K562 (cell line): ENCODE measurements around the gene MINK1. TPM values are rescaled to one million over a fixed set of nuclear protein-coding genes. Genes with fewer than 3 reads are reported as not detected.
A peak's percentile ranks its signal among the peaks of the same experiment; 100 is the strongest.

ENCODE experiments used
- ATAC-seq: fragments of 200-7000 bp; cut with Tn5 transposase; 3 replicates; pipeline ENCODE4 v1.9.1; 2020; ENCODE audit warnings: moderate library complexity
- BruUV-seq: library from RNA; stranded (reverse); fragments of 400-500 nt; replicated peaks from 2 replicates; lab custom pipeline; 2021; lab: Mats Ljungman, UMichigan
- CTCF ChIA-PET: fragments of 300-600 bp; formaldehyde crosslinking; extraction: SDS; loops from one replicate; lab custom pipeline; 2021; ENCODE audit warnings: low intra/inter-chr PET ratio; lab: Yijun Ruan, JAX
- POLR2A ChIA-PET: fragments of 300-600, 350-650 bp; sonication (Branson Sonifier 250); formaldehyde crosslinking; extraction: SDS; loops from one replicate; lab custom pipeline; 2021; ENCODE audit warnings: antibody characterized with exemption, inconsistent platforms; lab: Yijun Ruan, JAX
- DNase-seq, 4 experiments: peaks; one replicate each; pipeline versions ENCODE4 v3.0.0 to v3.0.0-alpha.2; 2011 to 2018; ENCODE audit warnings: low spot score in 3 of 4, mixed read lengths in 3 of 4; ENCODE audit errors: extremely low read depth in 1 of 4
- FAIRE-seq: peaks from 2 replicates; lab custom pipeline; 2011; peaks lifted over from hg19 to GRCh38; lab: Jason Lieb, UNC
- H2AFZ ChIP-seq: 2 replicates; pipeline ENCODE4 v1.6.0; 2011; ENCODE audit warnings: low read depth, low read length, control low read depth, inconsistent platforms
- H3K27ac ChIP-seq: fragments of 200-600 bp; 3 replicates; pipeline ENCODE4 v1.8.0; 2011; ENCODE audit warnings: low read depth, mild to moderate bottlenecking, control low read depth, inconsistent platforms, low read length, moderate library complexity, mixed read lengths; ENCODE audit errors: extremely low read depth
- H3K27me3 ChIP-seq, 2 experiments: fragments of 300-600 bp in 1 of 2; 2 replicates in 1 of 2; 3 replicates in 1 of 2; pipeline versions ENCODE4 v1.6.0 to v1.8.0; 2011; ENCODE audit warnings: inconsistent platforms in 2 of 2, low read length in 2 of 2, mild to moderate bottlenecking in 1 of 2, mixed read lengths in 1 of 2, moderate library complexity in 1 of 2; ENCODE audit not compliant: control insufficient read depth in 2 of 2, insufficient read depth in 2 of 2
- H3K36me3 ChIP-seq: fragments of 300-600 bp; 3 replicates; pipeline ENCODE4 v1.8.0; 2011; ENCODE audit warnings: mild to moderate bottlenecking, low read length, inconsistent platforms; ENCODE audit not compliant: control insufficient read depth, insufficient read depth
- H3K4me1 ChIP-seq, 2 experiments: fragments of 200-600 bp in 1 of 2; replicated peaks in 1 of 2; 2 replicates in 1 of 2; 3 replicates in 1 of 2; pipeline versions ENCODE4 v1.5.1 to v1.8.0; 2011; ENCODE audit warnings: inconsistent platforms in 2 of 2, low read length in 2 of 2, mild to moderate bottlenecking in 1 of 2, mixed read lengths in 1 of 2, moderate library complexity in 1 of 2; ENCODE audit not compliant: control insufficient read depth in 2 of 2, insufficient read depth in 2 of 2
- H3K4me2 ChIP-seq: 2 replicates; pipeline ENCODE4 v1.6.1; 2011; ENCODE audit warnings: low read length, control low read depth, inconsistent platforms, mixed read lengths; ENCODE audit not compliant: insufficient read depth
- H3K4me3 ChIP-seq: fragments of 200-600 bp; sonication (generic), shearing (Covaris generic); 2 replicates; pipeline ENCODE4 v1.5.1; 2016; ENCODE audit warnings: control low read depth, inconsistent platforms
- H3K79me2 ChIP-seq: fragments of 200-600 bp; 3 replicates; pipeline ENCODE4 v1.8.0; 2011; ENCODE audit warnings: low read length, inconsistent platforms; ENCODE audit not compliant: control insufficient read depth, insufficient read depth
- H3K9ac ChIP-seq, 2 experiments: 2 replicates each; pipeline versions ENCODE4 v1.6.0 to v1.6.1; 2011; ENCODE audit warnings: low read depth in 2 of 2, low read length in 2 of 2, control low read depth in 1 of 2, inconsistent platforms in 1 of 2, mild to moderate bottlenecking in 1 of 2, mixed read lengths in 1 of 2; ENCODE audit not compliant: insufficient read depth in 1 of 2
- H3K9me1 ChIP-seq: one replicate; pipeline ENCODE4 v1.6.0; 2011; ENCODE audit warnings: inconsistent platforms, mild to moderate bottlenecking, low read length, moderate library complexity; ENCODE audit not compliant: control insufficient read depth, insufficient read depth
- H3K9me3 ChIP-seq: replicated peaks from 2 replicates; pipeline ENCODE4 v1.5.1; 2011; ENCODE audit warnings: low read depth, low read length, inconsistent platforms; ENCODE audit not compliant: control insufficient read depth, insufficient read depth
- H4K20me1 ChIP-seq: replicated peaks from 2 replicates; pipeline ENCODE4 v1.6.1; 2011; ENCODE audit warnings: low read length, inconsistent platforms, mixed read lengths; ENCODE audit not compliant: control insufficient read depth, insufficient read depth
- GATA2 ChIP-seq: sonication (generic); formaldehyde crosslinking; IDR thresholded peaks from 2 replicates; pipeline ENCODE4 v1.4.0; 2020; ENCODE audit warnings: mild to moderate bottlenecking, missing genetic modification reagents
- GTF2E2 ChIP-seq: fragments of 200-800 bp; sonication (Bioruptor generic); IDR thresholded peaks from 2 replicates; pipeline ENCODE4 v1.6.1; 2016; ENCODE audit warnings: missing genetic modification characterization, missing compliant biosample characterization
- GTF2F1 ChIP-seq: IDR thresholded peaks from 2 replicates; pipeline ENCODE4 v1.6.1; 2011; ENCODE audit warnings: low read depth, low read length, improper control_type of control experiment
- HMG20B ChIP-seq: fragments of 250-450 bp; sonication (Bioruptor Pico); IDR thresholded peaks from 2 replicates; pipeline ENCODE4 v1.5.0; 2021; ENCODE audit warnings: mild to moderate bottlenecking
- HOXB6 ChIP-seq: fragments of 250-450 bp; sonication (Bioruptor Pico); IDR thresholded peaks from 2 replicates; pipeline ENCODE4 v1.5.1; 2022; ENCODE audit warnings: mild to moderate bottlenecking, borderline replicate concordance
- MCM3 ChIP-seq: fragments of 450-650 bp; IDR thresholded peaks from 2 replicates; pipeline ENCODE4 v1.6.1; 2016
- PRPF4 ChIP-seq: fragments of 200-400 bp; formaldehyde crosslinking; IDR thresholded peaks from one replicate; pipeline ENCODE4 v1.6.1; 2017; ENCODE audit warnings: low read length, low read depth, mild to moderate bottlenecking; ENCODE audit not compliant: insufficient read depth, poor library complexity, severe bottlenecking
- RBFOX2 ChIP-seq: fragments of 200-400 bp; formaldehyde crosslinking; IDR thresholded peaks from 2 replicates; pipeline ENCODE4 v1.6.1; 2017; ENCODE audit warnings: low read depth, mild to moderate bottlenecking, low read length, moderate library complexity
- RBM14 ChIP-seq: fragments of 200-400 bp; formaldehyde crosslinking; IDR thresholded peaks from 2 replicates; pipeline ENCODE4 v1.6.1; 2018; ENCODE audit warnings: low read depth, mild to moderate bottlenecking, low read length, moderate library complexity, borderline replicate concordance; ENCODE audit not compliant: insufficient read depth
- SAP30 ChIP-seq: fragments of 200-600 bp; sonication (generic); IDR thresholded peaks from 2 replicates; pipeline ENCODE4 v1.6.1; 2012; ENCODE audit warnings: borderline replicate concordance, low read depth, mild to moderate bottlenecking, moderate library complexity, low read length, control low read depth, inconsistent platforms; ENCODE audit not compliant: insufficient read depth, poor library complexity, severe bottlenecking
- SRSF9 ChIP-seq: fragments of 200-400 bp; formaldehyde crosslinking; IDR thresholded peaks from 2 replicates; pipeline ENCODE4 v1.6.1; 2017; ENCODE audit warnings: low read depth, low read length, borderline replicate concordance
- ZNF134 ChIP-seq: fragments of 250-450 bp; sonication (Bioruptor Pico); conservative IDR thresholded peaks from 2 replicates; pipeline ENCODE4 v1.4.0; 2020
- ZNF76 ChIP-seq: fragments of 250-450 bp; sonication (Bioruptor Pico); IDR thresholded peaks from 2 replicates; pipeline ENCODE4 v1.4.0; 2020; ENCODE audit warnings: mild to moderate bottlenecking, moderate library complexity, borderline replicate concordance
- ZNF766 ChIP-seq: fragments of 200-800 bp; sonication (Bioruptor generic); conservative IDR thresholded peaks from 2 replicates; pipeline ENCODE4 v1.6.1; 2016; ENCODE audit warnings: missing genetic modification characterization, missing compliant biosample characterization
- ZNF785 ChIP-seq: fragments of 250-450 bp; sonication (Bioruptor Pico); IDR thresholded peaks from 2 replicates; pipeline ENCODE4 v1.4.0; 2020; ENCODE audit warnings: mild to moderate bottlenecking
- WGBS: fragments of 100-300 bp; shearing (Covaris generic); methylation state at CpG from one replicate; pipeline ENCODE4 v1.1.6; 2016; ENCODE audit warnings: low coverage, mixed read lengths; ENCODE audit not compliant: insufficient coverage; ENCODE audit errors: missing lambda C conversion rate; 5-methylcytosine and 5-hydroxymethylcytosine counted together
- in situ Hi-C: fragments of 300-500 bp; cut with MboI; formaldehyde crosslinking; loops from 4 replicates; pipeline ENCODE4 v1.15.0; 2018; ENCODE audit warnings: inconsistent platforms, mixed read lengths
- intact Hi-C: fragments of 100-400 bp; cut with micrococcal nuclease; formaldehyde crosslinking; loops from 2 replicates; pipeline ENCODE4 v1.14.2; 2022
- polyA plus RNA-seq, 8 experiments: library from polyadenylated mRNA; depleted of rRNA in 4 of 8; stranded (reverse) in 5 of 8; unstranded in 3 of 8; fragments of >200 nt; fragmentation: Nextera tagmentation in 2 of 8; fragmentation: Illumina TruSeq in 1 of 8; extraction: Ambion mirVana in 2 of 8; extraction: Trizol in 1 of 8; gene quantifications; 2 replicates each; pipeline versions ENCODE4 v1.2.1 to v1.2.3, GENCODE V29; 2011 to 2014; ENCODE audit warnings: inconsistent platforms in 1 of 8, missing spikeins in 1 of 8
- total RNA-seq, 7 experiments: library from RNA; depleted of rRNA in 6 of 7; stranded (reverse); fragments of >200 nt in 6 of 7; fragmentation: Illumina TruSeq in 2 of 7; extraction: Trizol in 2 of 7; gene quantifications; 2 replicates each; pipeline versions ENCODE4 v1.2.1 to v1.2.3, GENCODE V29; 2011 to 2021; ENCODE audit warnings: low replicate concordance in 1 of 7
- TF ChIP-seq, protein P1 (sequence below): IDR thresholded peaks from 3 replicates; pipeline ENCODE4 v1.6.1; 2011; ENCODE audit warnings: borderline replicate concordance, mild to moderate bottlenecking, moderate library complexity; ENCODE audit not compliant: insufficient read length; ENCODE audit errors: extremely low read depth
- TF ChIP-seq, protein P2 (sequence below): fragments of 250-450 bp; sonication (Bioruptor Pico); IDR thresholded peaks from 2 replicates; pipeline ENCODE4 v1.5.0; 2021
- TF ChIP-seq, protein P3 (sequence below), 2 experiments: fragments of 450-650 bp in 1 of 2; sonication (generic) in 1 of 2; formaldehyde crosslinking in 1 of 2; IDR thresholded peaks in 1 of 2; conservative IDR thresholded peaks in 1 of 2; 2 replicates each; pipeline versions ENCODE4 v1.6.1 to v1.8.1; 2016 to 2023; ENCODE audit warnings: mild to moderate bottlenecking in 2 of 2, moderate library complexity in 2 of 2, inconsistent platforms in 1 of 2, missing genetic modification reagents in 1 of 2

Gene MINK1
- total and polyA plus RNA-seq, 9 of the 15 experiments (the other 6 are each of a cell fraction or from before 2014, with no cell fraction given), result 0.11 to 54.2 (median 14.9) TPM

DNA sequence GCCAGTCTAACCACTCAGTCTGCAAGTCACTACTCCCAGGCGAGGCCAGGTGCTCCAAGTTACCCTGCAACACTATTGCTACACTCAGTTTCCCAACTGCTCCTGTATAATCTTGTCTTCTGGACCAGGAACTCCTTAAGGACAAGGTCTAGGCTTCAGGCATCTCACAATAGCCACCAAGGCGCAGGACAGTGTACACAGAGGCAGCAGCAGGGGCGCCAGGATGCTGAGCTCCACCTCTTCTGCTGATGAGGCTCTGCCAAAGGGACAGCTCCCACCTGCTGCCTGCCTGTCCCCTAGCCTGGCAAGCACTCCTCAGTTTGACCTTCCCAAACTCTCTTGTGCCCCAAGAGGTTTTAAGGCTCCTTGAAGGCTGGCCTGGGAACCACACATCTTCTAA, 103.3 kb downstream of the MINK1 start:
- no peak overlapping the region for H3K27ac ChIP-seq
- 68% methylated on average over 3 of the region's 3 CpGs for WGBS
- FAIRE-seq (no peak), ATAC-seq (no peak), DNase-seq (no peak)
- TF ChIP-seq HOXB6 (CRISPR knock-in tag), result no peak
- no peak for TF ChIP-seq ZNF766 (CRISPR knock-in tag)
- no peak for TF ChIP-seq ZNF76 (CRISPR knock-in tag)
- TF ChIP-seq, protein P1, sequence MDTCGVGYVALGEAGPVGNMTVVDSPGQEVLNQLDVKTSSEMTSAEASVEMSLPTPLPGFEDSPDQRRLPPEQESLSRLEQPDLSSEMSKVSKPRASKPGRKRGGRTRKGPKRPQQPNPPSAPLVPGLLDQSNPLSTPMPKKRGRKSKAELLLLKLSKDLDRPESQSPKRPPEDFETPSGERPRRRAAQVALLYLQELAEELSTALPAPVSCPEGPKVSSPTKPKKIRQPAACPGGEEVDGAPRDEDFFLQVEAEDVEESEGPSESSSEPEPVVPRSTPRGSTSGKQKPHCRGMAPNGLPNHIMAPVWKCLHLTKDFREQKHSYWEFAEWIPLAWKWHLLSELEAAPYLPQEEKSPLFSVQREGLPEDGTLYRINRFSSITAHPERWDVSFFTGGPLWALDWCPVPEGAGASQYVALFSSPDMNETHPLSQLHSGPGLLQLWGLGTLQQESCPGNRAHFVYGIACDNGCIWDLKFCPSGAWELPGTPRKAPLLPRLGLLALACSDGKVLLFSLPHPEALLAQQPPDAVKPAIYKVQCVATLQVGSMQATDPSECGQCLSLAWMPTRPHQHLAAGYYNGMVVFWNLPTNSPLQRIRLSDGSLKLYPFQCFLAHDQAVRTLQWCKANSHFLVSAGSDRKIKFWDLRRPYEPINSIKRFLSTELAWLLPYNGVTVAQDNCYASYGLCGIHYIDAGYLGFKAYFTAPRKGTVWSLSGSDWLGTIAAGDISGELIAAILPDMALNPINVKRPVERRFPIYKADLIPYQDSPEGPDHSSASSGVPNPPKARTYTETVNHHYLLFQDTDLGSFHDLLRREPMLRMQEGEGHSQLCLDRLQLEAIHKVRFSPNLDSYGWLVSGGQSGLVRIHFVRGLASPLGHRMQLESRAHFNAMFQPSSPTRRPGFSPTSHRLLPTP, result no peak
- TF ChIP-seq HMG20B (CRISPR knock-in tag), result no peak
- no peak for TF ChIP-seq SRSF9
- no peak for TF ChIP-seq GTF2F1
- no peak for TF ChIP-seq ZNF785 (CRISPR knock-in tag)
- no peak for TF ChIP-seq RBM14
- TF ChIP-seq PRPF4, result no peak
- TF ChIP-seq GTF2E2 (tag), result no peak
- no peak for TF ChIP-seq SAP30
- no peak for TF ChIP-seq ZNF134 (CRISPR knock-in tag)
- TF ChIP-seq, protein P2, sequence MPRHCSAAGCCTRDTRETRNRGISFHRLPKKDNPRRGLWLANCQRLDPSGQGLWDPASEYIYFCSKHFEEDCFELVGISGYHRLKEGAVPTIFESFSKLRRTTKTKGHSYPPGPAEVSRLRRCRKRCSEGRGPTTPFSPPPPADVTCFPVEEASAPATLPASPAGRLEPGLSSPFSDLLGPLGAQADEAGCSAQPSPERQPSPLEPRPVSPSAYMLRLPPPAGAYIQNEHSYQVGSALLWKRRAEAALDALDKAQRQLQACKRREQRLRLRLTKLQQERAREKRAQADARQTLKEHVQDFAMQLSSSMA, result no peak
- TF ChIP-seq GATA2 (CRISPR knock-in tag), result no peak
- TF ChIP-seq, protein P3, sequence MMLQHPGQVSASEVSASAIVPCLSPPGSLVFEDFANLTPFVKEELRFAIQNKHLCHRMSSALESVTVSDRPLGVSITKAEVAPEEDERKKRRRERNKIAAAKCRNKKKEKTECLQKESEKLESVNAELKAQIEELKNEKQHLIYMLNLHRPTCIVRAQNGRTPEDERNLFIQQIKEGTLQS (IDR thresholded peaks at IDR 0.05), result no peak
- TF ChIP-seq, protein P3 (CRISPR knock-in tag; conservative IDR thresholded peaks at IDR 0.05), result no peak
- TF ChIP-seq RBFOX2, result no peak
- TF ChIP-seq MCM3, result no peak
- no peaks in the 10 kb centered on the region for H4K20me1 ChIP-seq
- no peak overlapping the region for H2AFZ ChIP-seq
- ChIA-PET CTCF (no interaction called here), POLR2A (interaction anchor here (0.6 to 1.8 kb wide), 2 partner anchors 25 to 31 kb away, joined by 3 to 4 read pairs; partner anchors contain the start of gene SPAG7)
- H3K27me3 ChIP-seq, result no peaks in the 10 kb centered on the region
- no peak overlapping the region for H3K4me2 ChIP-seq
- in situ Hi-C loops (no loop called here), intact Hi-C loops (no loop called here)
- H3K9me3 ChIP-seq, result no peaks in the 10 kb centered on the region
- H3K79me2 ChIP-seq, result peaks cover 30% of the 10 kb centered on the region
- no peaks in the 10 kb centered on the region for H3K9me1 ChIP-seq
- H3K36me3 ChIP-seq, result peaks cover 27% of the 10 kb centered on the region
- H3K9ac ChIP-seq, result peak overlapping the region in 1 of 2 experiments; percentile 68; a peak in 2 of 4 replicates
- no TSS peak for BruUV-seq
- peaks cover 10 to 34% of the 10 kb centered on the region in 2 experiments; a peak in 4 of 5 replicates for H3K4me1 ChIP-seq
- no peak overlapping the region for H3K4me3 ChIP-seq
